GM12878 (cell line): Measurements from ENCODE around the gene ATRN. TPM values are rescaled to one million over a fixed set of nuclear protein-coding genes. Genes with fewer than 3 reads are reported as not detected.

Experiments used
- CHD4 ChIP-seq: fragments of 200-600 bp; sonication (generic); IDR thresholded peaks from 2 replicates; pipeline ENCODE4 v1.6.1; 2016; ENCODE audit warnings: mild to moderate bottlenecking
- FOS ChIP-seq: IDR thresholded peaks from 3 replicates; pipeline ENCODE4 v1.6.1; 2011; ENCODE audit warnings: borderline replicate concordance; ENCODE audit not compliant: insufficient read length; ENCODE audit errors: extremely low read depth
- KLF5 ChIP-seq: fragments of 450-650 bp; IDR thresholded peaks from 2 replicates; pipeline ENCODE4 v1.6.1; 2014; ENCODE audit warnings: mild to moderate bottlenecking; ENCODE audit not compliant: partially characterized antibody
- MYC ChIP-seq: IDR thresholded peaks from 2 replicates; pipeline ENCODE4 v1.6.1; 2011; ENCODE audit warnings: mild to moderate bottlenecking, low read length, moderate library complexity, inconsistent platforms; ENCODE audit not compliant: insufficient read depth, insufficient replicate concordance, insufficient read length, severe bottlenecking
- PRDM15 ChIP-seq: fragments of 450-650 bp; formaldehyde crosslinking; IDR thresholded peaks from 2 replicates; pipeline ENCODE4 v1.4.0; 2020; ENCODE audit warnings: mild to moderate bottlenecking, moderate library complexity
- RFX5 ChIP-seq: IDR thresholded peaks from 2 replicates; pipeline ENCODE4 v1.6.1; 2011; ENCODE audit warnings: low read depth, low read length, improper control_type of control experiment
- SKIL ChIP-seq: fragments of 450-650 bp; IDR thresholded peaks from 2 replicates; pipeline ENCODE4 v1.6.1; 2017; ENCODE audit warnings: mild to moderate bottlenecking, low read depth, inconsistent platforms; ENCODE audit not compliant: poor library complexity, severe bottlenecking
- ZNF687 ChIP-seq: fragments of 450-650 bp; IDR thresholded peaks from 2 replicates; pipeline ENCODE4 v1.6.1; 2017; ENCODE audit warnings: mild to moderate bottlenecking, moderate library complexity
- ZZZ3 ChIP-seq: IDR thresholded peaks from 2 replicates; pipeline ENCODE4 v1.6.1; 2011; ENCODE audit warnings: low read depth; ENCODE audit not compliant: control insufficient read depth, insufficient read length
- polyA plus RNA-seq, 11 experiments: library from polyadenylated mRNA; depleted of rRNA in 4 of 11; unstranded in 6 of 11; stranded (reverse) in 5 of 11; fragments of >200 nt; fragmentation: Nextera tagmentation in 4 of 11; fragmentation: Illumina TruSeq in 1 of 11; extraction: Ambion mirVana in 4 of 11; extraction: Trizol in 1 of 11; gene quantifications; 1 replicate in 1 of 11; 2 replicates in 10 of 11; pipeline versions ENCODE4 v1.2.1 to v1.2.3, GENCODE V29; 2011 to 2016; ENCODE audit warnings: inconsistent platforms in 2 of 11, missing spikeins in 2 of 11, low read depth in 1 of 11
- total RNA-seq, 4 experiments: library from RNA; depleted of rRNA in 3 of 4; stranded (reverse); fragments of >200 nt in 3 of 4; fragmentation: Illumina TruSeq in 1 of 4; extraction: Trizol in 1 of 4; gene quantifications; 2 replicates each; pipeline versions ENCODE4 v1.2.1 to v1.2.3, GENCODE V29; 2013 to 2021

Gene ATRN
- total and polyA plus RNA-seq, 10 of the 15 experiments (the other 5 are each of a cell fraction or from before 2014, with no cell fraction given), result 0.71 to 11.6 (median 6.9) TPM

- TF ChIP-seq KLF5 (no peak), MYC (no peak), ZZZ3 (no peak), SKIL (no peak), CHD4 (no peak), FOS (no peak), PRDM15 (CRISPR knock-in tag) (no peak), ZNF687 (no peak), RFX5 (no peak)
These were observed 176.7 kb downstream of the ATRN start (continued) for GRCh38 chr20:3647473-3647872.
